22Rv1 (cell line): ENCODE data around the gene ACAP2.

Source experiments
- CTCF ChIP-seq: fragments of 450-650 bp; IDR thresholded peaks from 2 replicates; pipeline ENCODE4 v1.5.1; 2017; ENCODE audit warnings: mild to moderate bottlenecking
- ZFX ChIP-seq: fragments of 450-650 bp; IDR thresholded peaks from 2 replicates; pipeline ENCODE4 v1.6.1; 2017; ENCODE audit warnings: antibody characterized with exemption, borderline replicate concordance

DNA sequence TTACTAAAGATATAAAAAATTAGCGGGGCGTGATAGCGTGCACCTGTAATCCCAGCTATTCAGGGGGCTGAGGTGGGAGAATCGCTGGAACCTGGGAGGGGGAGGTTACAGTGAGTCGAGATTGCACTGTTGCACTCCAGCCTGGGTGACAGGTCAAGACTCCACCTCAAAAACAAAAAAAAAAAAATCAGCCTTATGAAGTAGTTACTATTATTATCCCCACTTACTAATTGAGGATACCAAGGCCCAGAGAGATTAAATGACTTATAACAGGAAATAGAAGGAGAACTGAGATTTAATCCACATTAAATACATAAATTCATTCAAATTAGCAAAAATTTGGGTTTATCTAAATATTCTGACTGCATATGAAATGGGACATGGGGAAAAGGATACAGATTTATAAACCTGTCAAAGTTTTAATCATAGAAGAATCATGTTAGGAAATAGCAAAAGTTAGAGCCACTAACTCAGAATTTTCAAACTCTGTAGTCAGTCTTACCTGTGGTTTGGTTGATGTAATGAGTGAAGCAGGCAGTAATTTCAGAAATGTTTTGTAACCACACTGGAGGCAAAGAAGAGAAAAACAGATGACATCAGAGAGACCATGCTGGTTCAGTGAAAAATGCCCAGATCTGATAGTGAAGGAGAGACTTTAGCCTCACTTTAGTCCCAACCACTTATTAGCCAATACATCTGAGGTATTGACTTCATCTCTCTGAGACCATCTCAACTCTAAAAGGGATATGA, 25.0 kb upstream of the ACAP2 start:
- no peak for TF ChIP-seq CTCF
- no peak for TF ChIP-seq ZFX
